A204.1 (cell line): Measurements from ENCODE around the gene MPL.

Source experiments
- FAIRE-seq: peaks from 2 replicates; lab custom pipeline; 2012; peaks lifted over from hg19 to GRCh38; lab: Jason Lieb, UNC

The MPL gene

GRCh38 chr1:43337588-43337987 is at the start of gene MPL:
Gene MPL (plus strand): TSS chr1:43337818. CDS start chr1:43337849, 31 bp downstream.
- no peak for FAIRE-seq

- no peak for FAIRE-seq
These were observed 49.4 kb upstream of the MPL start for GRCh38 chr1:43288058-43288784.

DNA sequence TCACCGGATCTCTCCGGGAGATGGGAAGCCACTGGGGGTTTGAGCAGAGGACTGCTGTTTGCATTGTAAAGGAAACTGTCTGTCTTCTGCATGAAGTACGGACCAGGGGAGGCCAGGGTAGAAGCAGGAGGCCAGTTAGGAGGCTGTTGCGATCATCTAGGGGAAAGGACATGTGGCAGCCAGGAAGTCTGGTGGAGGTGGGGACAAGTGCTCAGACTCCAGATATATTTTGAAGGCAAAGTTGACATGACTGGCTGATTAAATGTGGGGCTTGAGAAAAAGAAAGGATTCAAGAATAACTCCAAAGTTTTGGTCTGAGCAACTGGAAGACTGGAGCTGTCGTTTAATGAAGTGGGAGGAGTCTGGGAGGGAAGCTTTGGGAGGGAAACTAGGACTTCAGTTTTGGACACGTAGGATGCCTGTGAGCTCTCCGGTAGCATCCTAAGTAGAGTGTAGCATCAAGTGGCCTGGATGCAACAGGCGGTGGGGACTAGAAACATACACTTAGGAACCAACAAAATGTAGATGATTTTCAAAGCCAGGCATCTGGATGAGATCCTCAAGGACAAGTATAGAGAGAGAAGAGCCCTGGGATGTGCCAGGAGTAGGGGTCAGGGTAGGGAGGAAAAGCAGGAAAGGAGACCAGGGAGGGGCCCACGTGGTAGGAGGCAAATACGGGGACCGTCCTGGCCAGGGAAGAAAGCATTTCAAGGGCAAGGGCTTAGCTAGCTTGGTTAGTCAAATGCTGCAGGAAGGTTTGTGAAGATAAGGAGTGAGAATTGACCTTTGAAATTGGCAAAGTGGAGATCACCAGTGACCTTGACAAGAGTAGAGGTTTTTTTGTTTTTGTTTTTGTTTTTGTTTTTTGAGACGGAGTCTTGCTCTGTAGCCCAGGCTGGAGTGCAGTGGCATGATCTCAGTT is 48.6 kb upstream of the MPL start:
- FAIRE-seq, result no peak

DNA sequence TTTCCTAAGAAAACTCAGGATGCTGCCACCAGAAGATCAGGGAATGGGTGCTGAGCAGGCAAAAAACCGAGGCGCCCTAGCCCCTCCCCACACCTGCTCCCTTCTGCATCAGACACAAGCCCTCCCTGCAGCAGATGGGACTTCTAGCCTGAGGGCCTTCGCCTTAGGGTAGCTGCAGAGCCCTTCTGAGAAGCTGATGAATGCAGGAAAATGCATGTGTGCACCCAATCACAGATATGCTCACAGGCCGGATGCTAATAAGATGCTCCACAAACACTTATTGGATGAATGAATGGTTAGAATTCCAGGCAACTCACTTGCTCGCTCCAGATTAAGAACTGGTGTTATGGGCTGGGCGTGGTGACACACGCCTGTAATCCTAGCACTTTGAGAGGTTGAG is 45.4 kb upstream of the MPL start:
- FAIRE-seq, result no peak

GRCh38 chr1:43292679-43293078 is 44.9 kb upstream of the MPL start:
- FAIRE-seq, result no peak

- FAIRE-seq, result no peak
These were observed 44.4 kb upstream of the MPL start for GRCh38 chr1:43293176-43293575.

DNA sequence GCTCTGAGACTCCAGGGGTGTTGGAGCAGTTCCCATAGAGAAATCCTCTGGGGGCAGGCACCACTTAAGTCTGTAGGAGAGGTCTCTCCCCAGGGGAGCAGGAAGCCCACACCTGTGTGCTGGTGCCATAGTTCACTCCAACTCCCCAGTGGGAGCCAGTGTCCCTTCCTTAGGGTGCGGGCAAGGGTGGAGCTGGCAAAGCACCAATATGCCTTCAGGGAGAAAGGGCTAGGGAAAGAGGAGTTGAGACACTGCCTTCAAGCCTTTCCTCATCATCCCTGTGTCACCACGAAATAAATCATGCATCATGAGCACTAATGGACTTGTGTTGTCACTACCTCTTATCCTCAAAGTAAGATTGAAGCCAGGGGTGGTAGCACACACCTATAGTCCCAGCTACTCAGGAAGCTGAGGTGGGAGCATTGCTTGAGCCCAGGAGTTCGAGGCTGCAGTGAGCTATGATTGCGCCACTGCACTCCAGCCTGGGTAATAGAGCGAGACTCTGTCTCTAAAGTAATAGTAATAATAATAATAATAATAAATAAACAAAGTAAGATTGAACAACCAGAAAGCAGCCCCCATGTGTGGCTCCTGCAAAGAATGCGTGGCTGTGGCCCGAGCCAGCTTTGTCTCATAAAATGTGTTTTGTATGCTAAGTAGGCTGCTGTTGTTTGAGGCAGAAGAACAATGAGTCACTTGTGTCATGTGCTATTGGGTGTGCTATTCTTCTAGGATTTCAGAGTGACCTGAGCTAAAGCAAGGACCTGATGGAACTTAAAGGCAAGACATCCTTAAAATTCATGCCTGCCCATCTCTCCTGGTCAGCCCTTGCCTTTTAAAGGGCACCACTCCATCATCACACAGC is 43.5 kb upstream of the MPL start:
- FAIRE-seq, result no peak

- no peak for FAIRE-seq
These were observed 42.9 kb upstream of the MPL start for GRCh38 chr1:43294761-43295160.

- FAIRE-seq, result no peak
These were observed 41.4 kb upstream of the MPL start for GRCh38 chr1:43296207-43296606.

DNA sequence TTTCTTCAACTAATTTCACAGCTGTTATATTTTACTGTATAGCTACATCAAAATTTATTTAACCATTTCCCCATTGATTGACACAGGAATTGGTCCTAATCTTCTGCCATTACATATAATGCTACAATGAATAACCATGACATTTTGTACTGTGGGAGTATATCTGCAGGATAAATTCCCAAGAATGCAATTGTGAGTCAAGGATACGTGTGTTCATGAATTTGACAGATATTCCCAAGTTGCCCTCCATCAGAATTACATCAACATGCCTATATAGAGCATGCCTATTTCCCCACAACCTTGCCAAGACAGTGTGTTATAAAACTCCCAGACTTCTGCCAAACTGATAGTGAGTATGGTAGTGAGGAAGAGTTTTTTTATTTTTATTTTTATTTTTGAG is 39.6 kb upstream of the MPL start:
- FAIRE-seq, result no peak

GRCh38 chr1:43299101-43299500 is 38.5 kb upstream of the MPL start:
- no peak for FAIRE-seq

GRCh38 chr1:43300378-43301094 is 37.1 kb upstream of the MPL start, which contains the start of gene TIE1:
Gene TIE1 (plus strand): TSS chr1:43300982. CDS start chr1:43301072, 90 bp downstream.
- FAIRE-seq, result no peak

DNA sequence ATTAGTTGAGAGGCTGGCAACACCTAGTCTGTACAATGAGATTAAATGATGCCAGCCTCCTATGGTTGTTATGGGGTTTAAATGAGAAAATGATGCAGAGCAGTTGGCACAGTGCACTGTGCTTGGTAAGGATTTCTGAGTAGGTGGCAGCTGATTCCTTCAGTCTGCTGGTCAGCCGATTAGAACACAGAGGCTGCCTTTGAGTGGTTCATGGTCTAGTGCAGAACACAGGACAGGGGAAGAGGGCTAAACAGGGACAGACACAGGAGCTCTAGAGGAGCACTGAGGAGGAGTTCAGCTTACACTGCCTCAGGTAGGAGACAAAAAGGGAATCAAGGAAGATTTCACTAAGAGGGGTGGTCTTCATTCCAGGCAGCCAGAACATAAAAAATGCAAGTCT is 35.4 kb upstream of the MPL start:
- no peak for FAIRE-seq

DNA sequence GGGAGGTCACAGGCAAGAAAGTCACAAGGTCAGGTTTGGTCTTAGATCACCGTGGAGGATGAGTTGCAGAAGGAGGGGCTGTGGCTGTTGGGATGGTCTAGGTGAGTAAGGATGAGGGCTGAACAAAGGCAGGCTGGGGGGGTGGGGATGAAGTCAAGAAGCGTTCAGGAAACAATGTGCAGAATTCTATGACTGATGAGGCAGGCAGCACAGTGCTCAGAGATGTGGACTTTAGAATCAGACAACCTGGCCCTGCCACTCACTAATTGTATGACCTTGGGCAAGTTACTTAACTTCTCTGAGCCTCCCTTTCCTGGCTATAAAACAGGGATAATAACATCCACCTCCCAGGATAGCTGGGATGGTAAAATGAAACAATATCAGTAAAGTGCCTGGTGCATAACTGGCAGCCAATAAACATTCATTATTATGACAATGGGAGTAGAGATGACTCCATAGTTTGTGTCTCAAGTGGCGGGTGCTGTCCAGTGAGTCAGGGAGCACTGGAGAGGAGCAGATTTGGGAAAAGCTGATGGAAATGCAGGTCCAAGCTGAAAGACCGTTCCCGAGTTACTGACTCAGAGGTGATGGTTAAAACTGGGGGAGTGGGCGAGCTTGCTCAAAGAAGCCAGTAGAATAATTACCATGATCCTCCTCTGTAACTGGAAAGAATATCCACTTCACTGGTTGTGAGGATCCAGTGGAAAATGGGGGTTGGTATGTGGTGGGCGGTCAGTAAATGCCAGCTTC is 34.7 kb upstream of the MPL start:
- FAIRE-seq, result no peak

DNA sequence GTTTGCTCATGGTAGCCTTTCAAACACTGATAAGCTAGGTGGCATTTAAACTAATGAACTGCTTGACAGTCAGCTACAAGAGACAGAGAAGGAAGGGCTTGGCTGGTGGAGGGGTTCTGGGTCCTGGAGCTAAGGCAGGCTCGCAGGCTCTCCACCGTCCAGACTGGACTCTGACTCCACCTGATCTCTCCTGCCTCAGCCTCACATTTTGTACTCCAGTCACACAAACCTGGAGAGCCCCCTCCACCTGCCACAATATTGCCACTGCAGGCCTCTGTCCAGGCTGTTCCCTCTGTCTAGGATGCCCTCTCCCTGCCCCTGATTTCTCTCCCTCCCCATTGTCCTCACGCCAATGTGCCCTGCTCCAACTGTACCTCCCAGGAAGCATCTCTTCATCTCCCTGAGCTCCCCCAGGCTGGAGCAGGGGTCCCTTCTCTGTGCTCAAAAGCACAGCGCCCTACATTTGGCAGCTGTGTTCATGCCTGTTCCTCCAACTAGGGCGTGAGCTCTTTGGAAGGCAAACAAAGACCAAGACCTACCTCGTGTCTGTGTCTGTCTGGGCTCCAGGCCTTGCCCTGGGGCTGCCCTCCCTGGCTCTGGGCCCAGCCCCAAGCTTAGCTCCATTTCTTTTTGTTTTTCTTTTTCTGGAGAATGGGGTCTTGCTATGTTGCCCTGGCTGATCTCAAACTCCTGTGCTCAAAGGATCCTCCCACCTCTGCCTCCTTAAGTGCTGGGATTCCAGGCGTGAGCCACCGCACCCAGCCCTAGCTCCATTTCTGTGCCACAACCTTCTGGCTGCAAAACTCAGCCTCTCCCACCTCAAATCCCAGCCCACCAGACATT is 33.9 kb upstream of the MPL start:
- no peak for FAIRE-seq

DNA sequence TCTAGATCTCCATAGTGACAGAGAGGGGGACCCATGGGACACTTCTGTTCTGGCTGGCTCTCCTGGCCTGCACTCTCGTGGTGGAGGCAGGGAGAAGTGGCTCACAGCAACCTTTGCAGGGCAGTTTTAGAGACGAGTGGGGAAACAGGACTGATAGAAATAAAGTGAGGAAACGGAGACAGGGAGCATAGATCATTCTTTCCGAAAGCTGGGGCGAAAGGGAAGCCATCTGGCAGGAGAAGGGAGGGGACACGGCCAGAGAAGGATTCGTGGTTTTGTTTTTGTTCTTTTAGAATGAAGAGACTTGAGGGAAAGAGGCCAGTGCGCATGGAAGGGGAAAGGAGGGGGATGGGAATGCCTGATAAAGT is 33.3 kb upstream of the MPL start:
- FAIRE-seq, result no peak

DNA sequence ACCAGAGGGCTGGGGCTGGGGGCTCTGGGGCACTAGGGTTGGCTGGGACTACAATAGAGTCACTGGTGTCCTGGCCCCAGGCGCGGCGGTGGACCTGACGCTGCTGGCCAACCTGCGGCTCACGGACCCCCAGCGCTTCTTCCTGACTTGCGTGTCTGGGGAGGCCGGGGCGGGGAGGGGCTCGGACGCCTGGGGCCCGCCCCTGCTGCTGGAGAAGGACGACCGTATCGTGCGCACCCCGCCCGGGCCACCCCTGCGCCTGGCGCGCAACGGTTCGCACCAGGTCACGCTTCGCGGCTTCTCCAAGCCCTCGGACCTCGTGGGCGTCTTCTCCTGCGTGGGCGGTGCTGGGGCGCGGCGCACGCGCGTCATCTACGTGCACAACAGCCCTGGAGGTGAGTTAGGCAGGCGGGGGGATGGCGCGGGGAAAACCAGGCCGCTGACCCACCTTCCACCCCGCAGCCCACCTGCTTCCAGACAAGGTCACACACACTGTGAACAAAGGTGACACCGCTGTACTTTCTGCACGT is 32.8 kb upstream of the MPL start:
- FAIRE-seq, result no peak

DNA sequence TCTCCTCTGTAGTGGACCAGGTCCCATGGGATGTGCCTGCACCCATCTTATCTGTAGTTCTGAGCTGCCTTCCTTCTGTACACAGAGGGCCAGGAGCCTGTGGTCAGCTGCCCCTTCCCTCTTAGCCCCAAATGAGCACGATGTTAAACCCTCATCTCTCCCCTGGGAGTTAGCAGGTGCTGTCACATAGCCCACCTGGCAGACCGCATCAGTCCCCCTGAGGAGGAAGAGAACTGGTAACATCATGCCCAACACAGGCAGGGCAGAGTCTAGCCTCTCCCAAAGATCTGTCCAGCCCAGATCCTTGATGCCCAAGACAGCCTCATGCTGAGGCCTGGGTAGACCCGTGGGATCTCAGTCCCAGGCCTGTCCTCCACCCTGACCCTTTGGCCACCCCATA is 32.2 kb upstream of the MPL start:
- no peak for FAIRE-seq

DNA sequence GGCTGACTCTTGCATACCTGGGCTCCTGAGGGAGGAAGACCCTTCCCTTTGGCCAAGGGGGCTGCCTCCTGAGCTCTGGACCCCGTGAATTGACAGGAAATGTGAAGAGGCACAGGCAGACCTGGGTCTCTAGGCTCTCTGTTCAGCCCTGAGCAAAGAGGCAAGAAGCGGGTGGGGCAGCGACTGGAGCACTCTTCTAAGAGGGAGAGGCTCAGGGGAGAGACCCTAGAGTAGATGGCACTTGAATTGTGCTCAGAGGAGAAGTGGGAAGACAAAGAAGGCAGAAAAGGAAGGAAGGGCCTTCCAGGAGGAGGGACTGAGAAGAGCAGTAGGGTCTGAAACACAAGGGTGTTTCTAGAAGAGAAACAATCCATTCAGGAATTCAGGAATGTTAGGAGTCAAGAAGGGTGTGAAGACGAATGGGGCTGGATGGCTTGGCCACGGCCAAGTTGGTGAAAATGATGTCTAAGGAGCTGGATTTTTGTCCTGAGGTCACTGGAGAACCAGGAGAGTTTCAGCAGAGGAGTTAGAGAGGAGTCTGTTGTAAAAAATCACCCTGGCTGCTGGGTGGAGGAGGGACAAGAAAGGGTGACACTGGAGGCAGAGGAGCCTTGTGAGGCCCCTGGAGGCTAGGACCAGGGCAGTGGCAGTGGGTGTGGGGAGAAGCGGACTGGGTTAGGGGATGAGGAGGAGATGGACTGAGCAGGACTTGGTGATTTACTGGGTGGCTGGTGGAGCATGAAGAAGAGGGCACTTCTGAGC is 31.5 kb upstream of the MPL start:
- no peak for FAIRE-seq
